Measurements from ENCODE around the gene TACC2. TPM values are rescaled to one million over a fixed set of nuclear protein-coding genes. Genes with fewer than 3 reads are reported as not detected.

The TACC2 gene
- total RNA-seq, 1 donor from 2014 or later = 10.7 TPM

- TF ChIP-seq EZH2 (IDR thresholded peaks at IDR 0.05) (no peak), EZH2phosphoT487 (IDR thresholded peaks at IDR 0.05) (no peak), CTCF (IDR thresholded peaks at IDR 0.05) (no peak)
- peaks cover 3% of the 10 kb centered on the region for H4K20me1 ChIP-seq (ENCODE audit: low read depth)
- Mint-ChIP-seq H3K27me3 (ENCODE audit: insufficient read depth, low read depth) (peaks cover 2% of the 10 kb centered on the region), H3K9me3 (no peaks in the 10 kb centered on the region), H3K27ac (peak overlapping the region; percentile 91), H3K4me3 (peak overlapping the region; percentile 49), H3K4me1 (peaks cover 35% of the 10 kb centered on the region), H3K36me3 (peaks cover 38% of the 10 kb centered on the region)
- H3K9ac ChIP-seq = no peak overlapping the region
- no peaks in the 10 kb centered on the region for H3K79me2 ChIP-seq (ENCODE audit: low read depth)
- DNase-seq (ENCODE audit: low spot score) = no peak
- H3K4me2 ChIP-seq = peak overlapping the region; percentile 5
- no peaks in the 10 kb centered on the region for H3F3A ChIP-seq (ENCODE audit: low read depth)
- H3K27me3 ChIP-seq = no peaks in the 10 kb centered on the region
- no peaks in the 10 kb centered on the region for H3K9me3 ChIP-seq (ENCODE audit: low read depth)
- no peak overlapping the region for H3K4me3 ChIP-seq
- H3K36me3 ChIP-seq = no peaks in the 10 kb centered on the region
- no peak overlapping the region for H2AFZ ChIP-seq (replicated peaks)
- peaks cover 7% of the 10 kb centered on the region for H3K4me1 ChIP-seq
- H3K27ac ChIP-seq = no peak overlapping the region
Observed at GRCh38 chr10:122233857-122234348, 244.9 kb downstream of the TACC2 start.

- H3K27me3 ChIP-seq = no peaks in the 10 kb centered on the region
- H3K9ac ChIP-seq = no peak overlapping the region
- Mint-ChIP-seq H3K27ac (peak overlapping the region; percentile 91), H3K9me3 (no peaks in the 10 kb centered on the region), H3K36me3 (peaks cover 37% of the 10 kb centered on the region), H3K27me3 (ENCODE audit: insufficient read depth, low read depth) (peaks cover 2% of the 10 kb centered on the region), H3K4me3 (peak overlapping the region; percentile 49), H3K4me1 (peaks cover 35% of the 10 kb centered on the region)
- H3F3A ChIP-seq (ENCODE audit: low read depth) = no peaks in the 10 kb centered on the region
- H3K4me3 ChIP-seq = no peak overlapping the region
- peaks cover 7% of the 10 kb centered on the region for H3K4me1 ChIP-seq
- peak overlapping the region; percentile 5 for H3K4me2 ChIP-seq
- no peak overlapping the region for H2AFZ ChIP-seq (replicated peaks)
- H3K79me2 ChIP-seq (ENCODE audit: low read depth) = no peaks in the 10 kb centered on the region
- TF ChIP-seq EZH2phosphoT487 (IDR thresholded peaks at IDR 0.05) (no peak), CTCF (IDR thresholded peaks at IDR 0.05) (no peak), EZH2 (IDR thresholded peaks at IDR 0.05) (no peak)
- DNase-seq (ENCODE audit: low spot score) = peak; percentile 20
- H3K36me3 ChIP-seq = no peaks in the 10 kb centered on the region
- peaks cover 3% of the 10 kb centered on the region for H4K20me1 ChIP-seq (ENCODE audit: low read depth)
- no peaks in the 10 kb centered on the region for H3K9me3 ChIP-seq (ENCODE audit: low read depth)
- H3K27ac ChIP-seq = no peak overlapping the region
Observed at GRCh38 chr10:122234416-122234815, 245.5 kb downstream of the TACC2 start.

- Mint-ChIP-seq H3K4me1 (peaks cover 35% of the 10 kb centered on the region), H3K9me3 (no peaks in the 10 kb centered on the region), H3K27ac (no peak overlapping the region), H3K27me3 (ENCODE audit: insufficient read depth, low read depth) (peaks cover 2% of the 10 kb centered on the region), H3K4me3 (no peak overlapping the region), H3K36me3 (peaks cover 37% of the 10 kb centered on the region)
- TF ChIP-seq EZH2 (IDR thresholded peaks at IDR 0.05) (no peak), CTCF (IDR thresholded peaks at IDR 0.05) (no peak), EZH2phosphoT487 (IDR thresholded peaks at IDR 0.05) (no peak)
- H3K27ac ChIP-seq = no peak overlapping the region
- no peak overlapping the region for H2AFZ ChIP-seq (replicated peaks)
- H4K20me1 ChIP-seq (ENCODE audit: low read depth) = no peaks in the 10 kb centered on the region
- H3K4me1 ChIP-seq = peaks cover 7% of the 10 kb centered on the region
- no peak for DNase-seq (ENCODE audit: low spot score)
- no peaks in the 10 kb centered on the region for H3K79me2 ChIP-seq (ENCODE audit: low read depth)
- no peak overlapping the region for H3K4me3 ChIP-seq
- no peaks in the 10 kb centered on the region for H3K9me3 ChIP-seq (ENCODE audit: low read depth)
- no peak overlapping the region for H3K4me2 ChIP-seq
- no peaks in the 10 kb centered on the region for H3F3A ChIP-seq (ENCODE audit: low read depth)
- H3K9ac ChIP-seq = no peak overlapping the region
- H3K27me3 ChIP-seq = no peaks in the 10 kb centered on the region
- H3K36me3 ChIP-seq = no peaks in the 10 kb centered on the region
Observed at GRCh38 chr10:122236690-122237306, 247.8 kb downstream of the TACC2 start.
